WTC11 (cell line): ENCODE measurements around the gene MORN5. TPM values are rescaled to one million over a fixed set of nuclear protein-coding genes. Genes with fewer than 3 reads are reported as not detected.

Experiments
- ATAC-seq: fragments of 200-7000 bp; cut with Tn5 transposase; 2 replicates; pipeline ENCODE4 v1.10.0; 2021; ENCODE audit warnings: mild to moderate bottlenecking, moderate library complexity
- CTCF ChIA-PET: fragments of 300-600 bp; sonication (Branson Sonifier 250); formaldehyde crosslinking; loops from one replicate; lab custom pipeline; 2021; ENCODE audit warnings: antibody characterized with exemption; lab: Charles Lee
- POLR2A ChIA-PET: fragments of 350-600 bp; sonication (Branson Sonifier 250); formaldehyde crosslinking; loops from one replicate; lab custom pipeline; 2021; ENCODE audit warnings: antibody characterized with exemption; lab: Charles Lee
- DNase-seq: peaks from one replicate; pipeline ENCODE4 v3.0.0; 2021; ENCODE audit warnings: low spot score
- H3K27ac Mint-ChIP-seq: 2 replicates; pipeline ENCODE4 v1.8.0; 2021; ENCODE audit warnings: mixed read lengths
- H3K27me3 Mint-ChIP-seq: 2 replicates; pipeline ENCODE4 v1.8.0; 2021; ENCODE audit warnings: low read depth, mild to moderate bottlenecking, moderate library complexity, mixed read lengths
- H3K36me3 Mint-ChIP-seq: 2 replicates; pipeline ENCODE4 v1.8.0; 2021; ENCODE audit warnings: mixed read lengths
- H3K4me1 Mint-ChIP-seq: 2 replicates; pipeline ENCODE4 v1.8.0; 2022; ENCODE audit warnings: mixed read lengths
- H3K4me3 Mint-ChIP-seq: 2 replicates; pipeline ENCODE4 v1.8.0; 2021; ENCODE audit warnings: mild to moderate bottlenecking, moderate library complexity, mixed read lengths
- H3K9me3 Mint-ChIP-seq: 2 replicates; pipeline ENCODE4 v1.8.0; 2021; ENCODE audit warnings: mixed read lengths
- ATF6 ChIP-seq: sonication (generic); formaldehyde crosslinking; IDR thresholded peaks from 2 replicates; pipeline ENCODE4 v1.8.1; 2023; ENCODE audit warnings: mild to moderate bottlenecking, missing genetic modification reagents
- CREM ChIP-seq: sonication (generic); formaldehyde crosslinking; IDR thresholded peaks from 2 replicates; pipeline ENCODE4 v1.8.1; 2022; ENCODE audit warnings: mild to moderate bottlenecking, missing genetic modification reagents, moderate library complexity
- ETV6 ChIP-seq: sonication (generic); formaldehyde crosslinking; IDR thresholded peaks from 2 replicates; pipeline ENCODE4 v1.8.1; 2022; ENCODE audit warnings: mild to moderate bottlenecking, missing genetic modification reagents
- FOXK1 ChIP-seq: sonication (generic); formaldehyde crosslinking; IDR thresholded peaks from 2 replicates; pipeline ENCODE4 v1.8.0; 2022; ENCODE audit warnings: mild to moderate bottlenecking, moderate library complexity, missing genetic modification reagents
- FOXP4 ChIP-seq: sonication (generic); formaldehyde crosslinking; IDR thresholded peaks from 2 replicates; pipeline ENCODE4 v1.8.0; 2022; ENCODE audit warnings: mild to moderate bottlenecking, missing genetic modification reagents
- HMGA2 ChIP-seq: fragments of 250-450 bp; sonication (Bioruptor Pico); IDR thresholded peaks from 2 replicates; pipeline ENCODE4 v1.4.0; 2021; ENCODE audit warnings: mild to moderate bottlenecking, moderate library complexity
- IRF2 ChIP-seq: sonication (generic); formaldehyde crosslinking; IDR thresholded peaks from 2 replicates; pipeline ENCODE4 v1.8.0; 2022; ENCODE audit warnings: low read depth, missing genetic modification reagents, borderline replicate concordance
- MXD4 ChIP-seq: fragments of 250-450 bp; sonication (Bioruptor Pico); IDR thresholded peaks from 2 replicates; pipeline ENCODE4 v1.8.0; 2021; ENCODE audit warnings: mild to moderate bottlenecking, moderate library complexity, borderline replicate concordance
- NFATC4 ChIP-seq: fragments of 250-450 bp; sonication (Bioruptor Pico); IDR thresholded peaks from 2 replicates; pipeline ENCODE4 v1.9.0; 2021; ENCODE audit warnings: mild to moderate bottlenecking
- NR2C2 ChIP-seq: sonication (generic); formaldehyde crosslinking; IDR thresholded peaks from 2 replicates; pipeline ENCODE4 v1.8.0; 2022; ENCODE audit warnings: mild to moderate bottlenecking, missing genetic modification reagents
- PRDM15 ChIP-seq: sonication (generic); formaldehyde crosslinking; IDR thresholded peaks from 2 replicates; pipeline ENCODE4 v1.8.0; 2022; ENCODE audit warnings: missing genetic modification reagents
- STAT6 ChIP-seq: sonication (generic); formaldehyde crosslinking; conservative IDR thresholded peaks from 2 replicates; pipeline ENCODE4 v1.8.1; 2023; ENCODE audit warnings: mild to moderate bottlenecking, low read depth, missing genetic modification reagents, moderate library complexity
- ZMAT4 ChIP-seq: fragments of 250-450 bp; sonication (Bioruptor Pico); IDR thresholded peaks from 2 replicates; pipeline ENCODE4 v1.9.0; 2021; ENCODE audit warnings: mild to moderate bottlenecking
- ZNF121 ChIP-seq: sonication (generic); formaldehyde crosslinking; IDR thresholded peaks from 2 replicates; pipeline ENCODE4 v1.8.0; 2023; ENCODE audit warnings: missing genetic modification reagents
- ZNF138 ChIP-seq: sonication (generic); formaldehyde crosslinking; conservative IDR thresholded peaks from 2 replicates; pipeline ENCODE4 v1.8.1; 2022; ENCODE audit warnings: mild to moderate bottlenecking, moderate library complexity, missing genetic modification reagents
- ZNF532 ChIP-seq: fragments of 250-450 bp; sonication (Bioruptor Pico); IDR thresholded peaks from 2 replicates; pipeline ENCODE4 v1.9.0; 2021; ENCODE audit warnings: mild to moderate bottlenecking, borderline replicate concordance
- ZSCAN18 ChIP-seq: fragments of 250-450 bp; sonication (Bioruptor Pico); IDR thresholded peaks from 2 replicates; pipeline ENCODE4 v2.1.2; 2022; ENCODE audit warnings: mild to moderate bottlenecking, moderate library complexity
- total RNA-seq: library from RNA; stranded (reverse); gene quantifications from 3 replicates; pipeline ENCODE4 v1.2.3, GENCODE V29; 2021

Gene MORN5
- total RNA-seq, 1 experiment from 2014 or later: not detected

GRCh38 chr9:122128007-122128968, 31.4 kb upstream of the MORN5 start:
- H3K36me3 Mint-ChIP-seq: no peaks in the 10 kb centered on the region
- no peak overlapping the region for H3K4me3 Mint-ChIP-seq
- H3K27ac Mint-ChIP-seq: no peak overlapping the region
- POLR2A ChIA-PET: interaction anchor here (0.9 to 1.0 kb wide), 2 partner anchors 137 to 218 kb away, joined by 3 read pairs; partner anchors contain the start of genes MRRF and RBM18
- H3K9me3 Mint-ChIP-seq: no peaks in the 10 kb centered on the region
- H3K27me3 Mint-ChIP-seq: peaks cover 53% of the 10 kb centered on the region
- no peak for DNase-seq
- CTCF ChIA-PET: interaction anchor here (0.6 to 24.3 kb wide), 11 partner anchors 13 to 228 kb away, joined by 3 to 627 read pairs (median 30); partner anchors contain the start of genes MORN5 and NDUFA8
- H3K4me1 Mint-ChIP-seq: peaks cover 46% of the 10 kb centered on the region
- ATAC-seq: no peak
- TF ChIP-seq ZNF121 (CRISPR knock-in tag): no peak
- TF ChIP-seq STAT6: no peak
- TF ChIP-seq ZNF532: no peak
- TF ChIP-seq NFATC4 (CRISPR knock-in tag): no peak
- TF ChIP-seq HMGA2 (CRISPR knock-in tag): no peak
- TF ChIP-seq ZSCAN18 (CRISPR knock-in tag): no peak
- no peak for TF ChIP-seq CREM (CRISPR knock-in tag)
- no peak for TF ChIP-seq NR2C2 (CRISPR knock-in tag)
- no peak for TF ChIP-seq ATF6
- no peak for TF ChIP-seq ZNF138 (CRISPR knock-in tag)
- no peak for TF ChIP-seq ZMAT4 (CRISPR knock-in tag)
- TF ChIP-seq MXD4 (CRISPR knock-in tag): no peak
- no peak for TF ChIP-seq IRF2
- no peak for TF ChIP-seq PRDM15 (CRISPR knock-in tag)
- TF ChIP-seq FOXK1 (CRISPR knock-in tag): no peak
- no peak for TF ChIP-seq ETV6 (CRISPR knock-in tag)
- TF ChIP-seq FOXP4: no peak
